HG03108 (cell line): ENCODE measurements around the gene SETBP1.
"Not testable (repeated sequence)": the region's sequence is repeated elsewhere in the genome, so short reads cannot be mapped to it uniquely, and the experiment has no call there.

ENCODE experiments used
- ATAC-seq: cut with Tn5 transposase; IDR thresholded peaks from one replicate; pipeline ENCODE4 v1.9.1; 2021; ENCODE audit warnings: moderate library complexity; ENCODE audit not compliant: unreplicated experiment

The SETBP1 gene

DNA sequence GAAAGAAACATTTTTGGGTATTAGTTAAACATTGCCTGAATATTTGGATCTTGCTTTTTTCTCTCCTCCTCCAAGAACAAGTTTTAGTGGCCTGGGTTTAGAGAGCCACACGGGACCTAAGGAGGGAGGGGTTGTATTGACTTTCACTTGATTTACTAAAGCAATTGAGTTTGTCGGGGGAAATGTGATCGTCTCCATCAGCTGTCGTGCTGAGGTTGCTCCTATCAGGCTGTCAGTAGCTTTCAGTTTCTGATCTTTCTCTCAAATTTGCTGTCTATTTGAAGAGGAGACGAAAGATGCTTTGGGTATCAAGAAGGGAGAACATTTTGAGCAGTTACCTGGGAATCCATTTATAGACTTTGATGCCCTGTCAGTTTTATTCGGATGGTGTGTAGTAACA is 106.0 kb downstream of the SETBP1 start:
- peak; percentile 48 for ATAC-seq

GRCh38 chr18:44788334-44788733 is 107.6 kb downstream of the SETBP1 start:
- ATAC-seq = no peak

- ATAC-seq = no peak
Measured at GRCh38 chr18:44789710-44790109, 109.0 kb downstream of the SETBP1 start.

GRCh38 chr18:44790860-44791259 is 110.2 kb downstream of the SETBP1 start:
- ATAC-seq = no peak

DNA sequence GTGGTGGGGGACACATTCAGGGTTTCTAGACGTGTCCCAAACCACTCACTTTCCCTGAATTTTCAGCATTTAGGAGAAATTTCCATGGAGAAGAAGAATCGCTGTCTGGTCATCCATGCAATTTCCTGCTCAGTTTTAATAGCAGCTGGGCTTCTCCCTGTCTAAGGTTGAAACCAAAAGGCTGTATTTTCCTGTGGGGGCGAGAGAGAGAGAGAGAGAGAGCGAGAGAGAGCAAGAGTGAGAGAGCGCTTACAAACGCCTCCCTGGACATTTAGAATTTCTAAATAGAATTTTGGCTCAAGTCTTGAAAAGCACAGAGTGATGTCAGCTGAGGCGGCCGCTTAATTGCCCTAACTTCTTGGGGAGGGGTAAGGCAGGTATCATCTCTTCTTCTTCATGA is 110.8 kb downstream of the SETBP1 start:
- no peak for ATAC-seq

GRCh38 chr18:44792456-44793061 is 111.9 kb downstream of the SETBP1 start:
- ATAC-seq = no peak

- no peak for ATAC-seq
Measured at GRCh38 chr18:44793194-44793593, 112.5 kb downstream of the SETBP1 start.

DNA sequence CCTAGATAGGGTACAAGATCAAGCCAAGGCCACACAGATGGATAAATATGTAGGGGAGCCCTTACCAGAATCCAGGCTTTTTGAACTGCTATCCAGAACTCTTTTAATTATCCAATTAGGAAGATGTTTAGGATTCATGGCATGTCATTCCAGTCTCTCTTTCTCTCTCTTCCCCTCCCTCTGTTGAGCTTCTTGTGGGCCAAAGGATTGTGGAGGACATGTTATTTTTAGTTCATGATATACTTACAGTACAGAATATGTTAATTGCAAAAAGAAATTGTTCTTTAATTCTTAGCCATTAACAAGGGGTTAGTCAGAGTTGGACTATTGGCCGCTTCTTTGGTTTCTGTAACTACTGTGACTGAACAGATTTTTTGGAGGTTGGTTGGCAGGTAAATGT is 113.0 kb downstream of the SETBP1 start:
- no peak for ATAC-seq

DNA sequence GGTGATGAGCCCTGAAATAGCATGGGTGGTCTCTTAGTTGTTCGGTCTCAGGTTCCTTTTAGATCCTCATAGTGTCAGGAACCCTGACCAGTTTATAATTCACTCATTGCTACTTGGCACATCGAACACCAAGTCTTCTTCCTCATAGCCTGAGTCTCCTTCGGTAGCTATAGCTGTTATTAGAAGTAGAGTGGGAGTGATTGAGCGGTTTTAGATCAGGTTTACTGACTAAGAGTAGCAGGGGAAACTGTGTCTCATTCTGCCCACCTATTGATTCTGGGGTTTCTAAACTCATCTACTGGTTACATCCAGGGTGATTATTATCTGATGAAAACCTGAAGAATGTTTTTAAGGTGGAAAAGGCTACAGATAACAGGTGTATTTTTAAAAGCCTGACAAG is 114.6 kb downstream of the SETBP1 start:
- no peak for ATAC-seq

DNA sequence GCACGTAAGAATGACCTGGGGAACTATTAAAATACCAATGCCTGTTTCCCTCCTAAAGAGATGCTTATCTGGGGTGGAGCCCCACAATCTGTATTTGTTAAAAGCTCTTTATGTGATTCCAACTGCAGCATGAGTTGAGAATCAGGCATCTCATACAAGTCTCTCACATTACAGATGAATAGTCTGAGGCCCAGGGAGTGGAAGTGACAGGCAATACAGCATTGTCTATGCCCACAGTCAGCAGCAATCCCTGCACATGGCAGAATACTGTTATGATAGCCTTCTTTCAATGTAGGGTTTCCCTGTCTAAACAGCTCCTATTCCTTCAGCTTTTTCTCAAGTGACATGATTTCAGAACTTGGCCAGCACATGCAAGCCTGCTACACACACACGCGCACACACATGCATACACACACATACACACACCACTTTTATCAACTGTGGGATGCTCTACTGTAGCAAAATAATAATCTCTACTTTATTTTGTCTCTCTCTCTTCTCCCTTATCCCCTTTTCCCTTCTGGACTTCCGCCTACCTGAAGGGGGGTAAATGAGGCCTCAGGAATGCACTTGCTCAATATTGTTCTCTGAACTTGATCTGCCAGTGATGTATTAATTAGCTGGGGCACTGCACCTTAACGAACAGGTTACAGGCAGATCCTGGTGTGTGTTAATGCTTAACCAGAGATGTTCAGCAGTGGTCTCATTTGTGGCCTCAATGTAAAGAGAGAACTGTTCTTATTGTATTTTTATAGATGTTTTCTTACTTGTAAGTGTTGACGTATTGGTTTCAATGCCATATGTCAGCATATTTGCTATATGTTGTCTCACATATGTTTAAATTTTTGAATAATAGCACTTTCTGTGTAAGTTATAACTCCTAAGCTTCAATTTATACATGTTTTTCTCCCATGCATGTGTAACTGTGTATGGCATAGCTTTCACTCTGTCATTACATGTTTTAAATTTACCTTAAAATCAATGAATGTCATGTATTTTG is 116.0 kb downstream of the SETBP1 start:
- no peak for ATAC-seq

DNA sequence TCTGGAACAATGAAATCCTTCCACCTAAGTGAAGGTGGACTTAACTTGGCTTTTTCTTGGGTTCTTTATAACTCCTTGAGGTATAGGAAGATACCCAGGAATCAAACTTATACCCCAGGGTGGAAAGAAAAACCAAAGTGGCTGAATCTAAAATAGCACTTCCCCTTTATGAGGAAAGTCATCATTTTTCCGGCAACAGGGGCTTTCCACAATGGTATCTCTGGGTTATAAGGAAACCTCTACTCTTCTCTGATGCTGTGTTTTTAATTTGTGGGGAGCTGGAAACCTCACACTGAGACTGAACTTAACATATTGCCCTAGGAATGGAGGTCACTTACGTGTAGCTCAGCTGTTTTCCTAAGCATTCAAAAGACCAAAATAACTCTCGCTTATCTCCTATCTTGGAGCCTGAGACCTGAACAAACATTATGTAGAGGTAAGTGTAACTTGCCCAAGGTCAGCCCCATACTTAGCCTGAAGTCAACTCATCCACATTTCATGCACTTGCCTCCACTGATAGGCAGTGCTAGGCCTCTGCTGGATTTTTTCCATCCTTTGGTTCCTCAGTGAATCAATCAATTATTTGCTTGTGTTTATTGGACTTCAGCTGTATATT is 117.9 kb downstream of the SETBP1 start:
- ATAC-seq = no peak

DNA sequence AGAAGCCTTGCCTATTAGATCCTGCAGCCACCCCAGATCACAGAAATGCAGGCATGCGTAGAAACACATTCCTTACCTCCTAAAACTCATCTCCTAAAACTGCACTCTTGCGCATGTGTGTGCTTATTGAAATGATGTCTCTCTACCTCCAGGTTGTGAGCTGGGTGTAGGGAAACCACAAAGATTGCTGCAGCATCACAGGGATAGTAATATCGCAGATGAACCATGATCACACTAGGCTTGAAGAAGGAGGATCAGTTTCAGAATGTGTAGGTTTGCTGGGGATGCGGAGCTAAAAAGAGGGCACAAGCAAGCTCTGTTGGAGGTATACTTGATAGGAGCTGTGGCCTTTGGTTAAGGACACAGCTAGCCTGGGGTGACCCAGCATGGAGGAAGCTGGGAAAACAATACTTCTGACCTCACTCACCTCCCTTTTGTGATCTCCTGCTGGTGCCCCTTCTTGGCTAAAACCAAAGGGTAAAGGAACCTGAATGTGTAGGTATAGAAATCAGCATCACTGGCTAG is 118.8 kb downstream of the SETBP1 start:
- peak; percentile 18 for ATAC-seq

DNA sequence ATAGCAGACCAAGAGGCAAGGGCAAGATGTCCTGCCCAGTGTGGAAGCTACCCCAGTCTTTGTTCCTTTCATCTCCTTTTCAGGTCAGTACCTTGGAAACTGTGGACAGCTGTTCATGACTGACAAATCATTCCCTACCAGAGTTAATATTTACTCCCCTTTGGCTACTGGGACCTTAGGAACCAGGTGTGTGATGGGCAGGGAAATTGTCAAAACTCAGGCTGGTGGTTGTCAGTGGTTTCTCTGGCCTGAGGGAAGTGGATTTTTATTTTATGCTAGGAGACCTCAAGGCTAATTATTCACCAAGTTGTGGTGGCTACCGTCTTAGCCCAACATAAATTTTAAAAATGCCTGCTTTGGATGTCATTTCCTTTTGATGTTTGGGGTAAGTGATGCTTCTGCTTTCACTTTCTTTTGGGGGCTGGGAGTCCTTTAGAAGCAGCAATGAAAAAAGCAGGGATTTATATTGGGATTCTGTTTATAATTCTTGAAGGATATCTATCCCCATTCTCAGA is 119.3 kb downstream of the SETBP1 start:
- ATAC-seq = peak; percentile 64

- ATAC-seq = not testable (repeated sequence)
Measured at GRCh38 chr18:44800766-44801165, 120.1 kb downstream of the SETBP1 start.

GRCh38 chr18:44801781-44802180 is 121.1 kb downstream of the SETBP1 start:
- ATAC-seq = no peak

GRCh38 chr18:44802508-44802907 is 121.8 kb downstream of the SETBP1 start:
- ATAC-seq = no peak

GRCh38 chr18:44803019-44803650 is 122.4 kb downstream of the SETBP1 start:
- ATAC-seq = no peak

DNA sequence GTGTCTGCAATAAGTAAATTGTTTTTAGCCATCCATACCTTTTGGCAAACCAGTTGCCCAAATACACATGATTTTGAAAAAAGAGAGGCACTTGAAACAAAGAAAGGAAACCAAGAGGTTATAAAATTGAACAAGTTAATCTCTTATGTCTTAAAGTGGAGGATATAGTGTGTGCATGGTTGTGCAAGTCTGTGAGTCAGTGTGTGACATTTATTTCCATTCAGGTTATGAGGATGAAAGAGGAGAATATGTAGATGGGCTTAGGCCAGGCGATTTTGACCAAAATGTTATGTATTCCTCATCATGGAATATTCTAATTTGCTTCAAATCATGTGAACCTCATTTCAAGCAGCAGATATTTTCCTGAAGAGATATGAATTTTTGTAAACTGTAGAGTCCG is 123.3 kb downstream of the SETBP1 start:
- no peak for ATAC-seq

DNA sequence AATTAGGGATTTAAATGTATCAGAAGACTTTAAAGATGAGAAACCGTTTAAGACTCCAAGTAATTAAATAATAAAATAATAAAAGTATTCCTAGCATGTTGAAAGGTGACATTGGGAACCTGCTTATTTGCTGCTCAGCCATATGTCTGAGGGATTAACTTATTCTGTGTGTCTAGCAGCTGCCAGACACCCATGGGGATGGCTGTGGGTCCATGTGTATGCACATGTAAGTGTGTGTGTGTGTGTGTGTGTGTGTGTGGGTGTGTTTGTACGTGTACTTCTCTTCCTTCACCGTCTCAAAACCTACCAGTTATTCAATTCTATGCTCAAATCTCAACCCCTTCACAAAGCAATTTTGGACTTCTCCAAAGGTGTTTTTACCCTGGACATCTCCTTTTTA is 124.5 kb downstream of the SETBP1 start:
- no peak for ATAC-seq

DNA sequence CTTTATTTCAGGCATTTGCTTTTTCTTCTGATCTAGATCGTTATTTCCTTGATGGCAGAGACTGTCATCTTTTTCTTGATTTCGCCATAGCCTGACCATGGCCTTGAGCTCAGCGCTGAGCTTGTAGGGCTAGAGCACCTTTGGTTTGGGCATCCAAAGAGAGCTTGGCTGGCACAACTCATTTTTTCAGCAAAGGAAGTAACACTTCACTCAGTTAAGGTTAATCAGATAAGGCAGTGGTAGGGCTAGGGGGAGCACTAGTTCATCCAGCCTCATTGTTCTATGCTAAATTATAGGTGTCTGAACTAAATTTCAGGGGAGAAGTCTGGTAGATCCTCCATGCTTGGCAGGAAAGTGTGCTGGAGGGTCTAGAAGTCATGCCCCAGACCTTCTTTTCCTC is 125.0 kb downstream of the SETBP1 start:
- ATAC-seq = no peak

DNA sequence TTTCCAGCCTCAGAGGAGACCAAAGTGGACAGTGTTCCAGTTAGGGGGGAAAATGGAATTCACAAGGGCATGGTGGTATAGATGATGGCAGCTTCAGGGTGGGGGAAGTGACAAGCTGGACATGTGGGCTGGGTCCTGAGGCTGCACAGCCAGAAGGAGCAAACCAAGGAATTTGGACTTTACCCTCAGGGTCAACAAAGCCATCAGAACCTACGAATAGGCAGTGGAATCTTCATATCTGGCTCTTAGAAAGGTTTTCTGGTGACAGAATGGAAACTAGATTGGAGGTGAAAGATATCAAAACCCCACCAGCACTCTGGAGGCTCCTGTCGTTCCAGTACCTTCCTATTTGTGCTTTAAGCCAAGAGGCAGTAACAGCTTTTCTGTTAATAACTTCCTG is 127.1 kb downstream of the SETBP1 start:
- no peak for ATAC-seq
